Measurements from ENCODE around the gene GOLM1. TPM values are rescaled to one million over a fixed set of nuclear protein-coding genes. Genes with fewer than 3 reads are reported as not detected.

The GOLM1 gene
- total and polyA plus RNA-seq, 9 of the 15 experiments (the other 6 are each of a cell fraction or from before 2014, with no cell fraction given): 0.09 to 0.96 (median 0.40) TPM; not detected in 4

GRCh38 chr9:86045654-86046053, 53.7 kb downstream of the GOLM1 start:
- no peaks in the 10 kb centered on the region for H3K9me3 ChIP-seq (replicated peaks; ENCODE audit: control insufficient read depth, insufficient read depth, low read depth, low read length)
- no peaks in the 10 kb centered on the region for H3K79me2 ChIP-seq (ENCODE audit: control insufficient read depth, insufficient read depth, low read length)
- H3K4me1 ChIP-seq (replicated peaks in 1 of 2; ENCODE audit: control insufficient read depth in 2 of 2, insufficient read depth in 2 of 2, low read length in 2 of 2): no peaks in the 10 kb centered on the region; a peak in 1 of 5 replicates
- no peak for FAIRE-seq
- 0 out of 2 replicates have a peak, but pooled peaks cover 5% of the 10 kb centered on the region for H4K20me1 ChIP-seq (replicated peaks; ENCODE audit: control insufficient read depth, insufficient read depth, low read length)
- no peak overlapping the region for H3K4me2 ChIP-seq (ENCODE audit: insufficient read depth, low read length)
- no peak for ATAC-seq
- H3K9me1 ChIP-seq (ENCODE audit: control insufficient read depth, insufficient read depth, low read length): no peaks in the 10 kb centered on the region
- TF ChIP-seq ZFP1 (CRISPR knock-in tag; IDR thresholded peaks at IDR 0.05): no peak
- no peak for TF ChIP-seq RBBP5 (IDR thresholded peaks at IDR 0.05; ENCODE audit: borderline replicate concordance, insufficient read depth, low read length, poor library complexity, severe bottlenecking)
- TF ChIP-seq POLR2AphosphoS5 (IDR thresholded peaks at IDR 0.05; ENCODE audit: control insufficient read depth, insufficient read depth, low read depth, low read length): no peak
- TF ChIP-seq ETS1 (conservative IDR thresholded peaks at IDR 0.05; ENCODE audit: control insufficient read depth, low read depth, low read length): no peak
- no peak overlapping the region for H2AFZ ChIP-seq (ENCODE audit: low read depth, low read length)
- no peak overlapping the region for H3K4me3 ChIP-seq
- H3K27me3 ChIP-seq (ENCODE audit: control insufficient read depth in 2 of 2, insufficient read depth in 2 of 2, low read length in 2 of 2): peaks cover 10 to 28% of the 10 kb centered on the region in 2 experiments; a peak in 3 of 5 replicates
- H3K9ac ChIP-seq (ENCODE audit: insufficient read depth in 1 of 2, low read depth in 2 of 2, low read length in 2 of 2): no peak overlapping the region
- BruUV-seq (replicated peaks): no TSS peak
- no peaks in the 10 kb centered on the region for H3K36me3 ChIP-seq (ENCODE audit: control insufficient read depth, insufficient read depth, low read length)
- DNase-seq (ENCODE audit: extremely low read depth in 1 of 4, low spot score in 3 of 4): no peak
- CTCF ChIA-PET (ENCODE audit: low intra/inter-chr PET ratio): no interaction called here
- in situ Hi-C loops (cut with MboI) (no loop called here), intact Hi-C loops (cut with micrococcal nuclease) (no loop called here)
- H3K27ac ChIP-seq (ENCODE audit: extremely low read depth, low read depth, low read length): no peak overlapping the region
- POLR2A ChIA-PET: no interaction called here
- 0% methylated on average over 4 of the region's 6 CpGs for WGBS (ENCODE audit: insufficient coverage, low coverage, missing lambda C conversion rate)

All from K562 (cell line).